Raji (cell line): ENCODE data around the gene ATRN.

Experiments
- POLR2A ChIP-seq: IDR thresholded peaks from 2 replicates; pipeline ENCODE4 v1.6.1; 2011; ENCODE audit warnings: low read depth, low read length, control low read depth; ENCODE audit not compliant: insufficient read depth

Gene ATRN

DNA sequence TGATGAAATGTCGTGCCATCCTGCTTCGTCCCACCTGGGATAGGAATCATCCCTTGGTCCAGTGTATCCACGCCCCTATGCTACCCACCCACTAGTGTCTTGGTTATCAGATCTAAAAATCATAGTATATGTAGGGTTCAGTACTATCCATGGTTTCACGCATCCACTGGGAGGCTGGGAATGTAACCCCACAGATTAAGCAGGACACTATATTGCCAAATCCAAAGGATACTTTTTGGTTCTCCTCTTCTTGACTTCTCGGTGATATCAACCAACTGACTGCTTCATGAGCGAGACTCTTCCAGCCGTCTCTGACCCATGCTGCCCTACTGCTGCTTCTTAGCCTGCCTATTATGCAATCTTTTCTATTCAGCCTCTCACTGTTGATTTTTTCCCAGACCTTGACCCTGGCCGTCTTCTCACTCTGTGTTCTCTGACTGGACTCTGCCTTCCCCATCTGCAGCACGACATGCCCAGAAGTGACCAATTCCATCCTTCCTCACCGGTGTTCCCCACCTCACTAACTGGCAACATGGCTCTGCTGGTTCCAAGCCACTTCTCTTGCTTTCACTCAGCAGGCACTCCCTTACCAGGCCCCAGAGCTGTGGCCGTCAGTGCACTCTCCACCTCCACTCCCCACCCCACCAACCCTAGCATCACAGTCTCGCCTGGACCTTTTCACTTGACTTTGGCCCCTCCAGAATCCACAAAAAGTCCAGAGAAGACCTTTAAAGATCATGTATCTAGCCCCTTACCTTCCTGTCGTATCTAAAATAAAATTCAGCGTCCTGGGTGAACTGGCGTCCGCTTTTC, 157.9 kb downstream of the ATRN start:
- TF ChIP-seq POLR2A = no peak

DNA sequence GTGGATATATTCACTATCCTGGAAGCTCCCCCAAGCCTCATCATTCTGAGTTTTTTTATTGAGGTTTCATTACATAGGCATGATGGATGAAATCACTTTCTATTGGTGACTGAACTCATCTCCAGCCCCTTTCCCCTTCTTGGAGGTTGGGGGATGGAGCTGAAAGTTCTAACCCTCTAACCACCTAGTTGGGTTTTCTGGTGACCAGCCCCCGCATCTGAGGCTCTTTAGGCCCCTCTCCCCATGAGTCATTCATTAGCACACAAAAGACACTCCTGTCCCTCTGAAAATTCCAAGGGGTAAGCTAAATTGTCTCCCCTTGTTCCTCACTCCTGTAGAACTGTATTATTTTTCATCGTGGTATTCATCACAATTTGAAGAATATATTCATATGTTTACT, 159.1 kb downstream of the ATRN start:
- no peak for TF ChIP-seq POLR2A

DNA sequence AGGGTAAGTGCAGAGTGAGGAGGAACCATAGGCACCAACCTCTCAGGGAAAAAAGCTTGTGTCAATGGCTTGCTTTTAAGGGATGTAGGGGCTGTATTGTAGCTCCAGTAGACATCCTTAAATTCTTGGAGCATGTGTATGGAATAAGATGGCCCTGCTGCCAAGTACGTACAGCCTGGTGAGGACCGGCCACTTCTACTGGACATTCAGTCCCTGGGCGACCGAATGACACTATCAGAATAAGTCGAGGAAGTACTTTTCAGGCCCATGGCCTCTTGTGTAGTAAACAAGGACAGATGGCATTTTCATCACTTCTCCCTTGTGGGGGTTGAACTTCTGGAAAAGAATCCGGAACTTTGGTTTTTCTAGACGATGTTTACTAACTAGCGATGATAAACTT, 159.6 kb downstream of the ATRN start:
- TF ChIP-seq POLR2A = no peak

DNA sequence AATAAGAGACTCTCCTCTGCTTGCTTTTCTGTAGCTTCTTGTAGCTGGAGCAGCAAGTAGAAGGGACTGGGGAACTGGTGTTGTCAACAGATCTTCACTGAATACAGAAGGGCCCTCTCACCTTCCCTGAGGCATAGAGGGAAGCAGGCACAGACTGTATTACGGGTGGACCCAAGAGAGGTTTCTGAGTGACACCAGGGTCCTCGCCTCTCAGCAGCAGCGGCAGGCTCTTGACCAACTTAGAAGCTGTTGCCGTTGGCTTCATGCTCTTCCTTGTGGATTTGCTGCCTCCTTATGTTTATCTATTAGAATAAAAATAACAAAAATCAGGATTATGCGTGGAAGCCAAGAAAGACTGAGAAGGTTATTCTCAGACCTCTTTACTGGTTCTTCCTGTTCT, 160.7 kb downstream of the ATRN start:
- no peak for TF ChIP-seq POLR2A

GRCh38 chr20:3632311-3633004, 161.6 kb downstream of the ATRN start:
- no peak for TF ChIP-seq POLR2A

DNA sequence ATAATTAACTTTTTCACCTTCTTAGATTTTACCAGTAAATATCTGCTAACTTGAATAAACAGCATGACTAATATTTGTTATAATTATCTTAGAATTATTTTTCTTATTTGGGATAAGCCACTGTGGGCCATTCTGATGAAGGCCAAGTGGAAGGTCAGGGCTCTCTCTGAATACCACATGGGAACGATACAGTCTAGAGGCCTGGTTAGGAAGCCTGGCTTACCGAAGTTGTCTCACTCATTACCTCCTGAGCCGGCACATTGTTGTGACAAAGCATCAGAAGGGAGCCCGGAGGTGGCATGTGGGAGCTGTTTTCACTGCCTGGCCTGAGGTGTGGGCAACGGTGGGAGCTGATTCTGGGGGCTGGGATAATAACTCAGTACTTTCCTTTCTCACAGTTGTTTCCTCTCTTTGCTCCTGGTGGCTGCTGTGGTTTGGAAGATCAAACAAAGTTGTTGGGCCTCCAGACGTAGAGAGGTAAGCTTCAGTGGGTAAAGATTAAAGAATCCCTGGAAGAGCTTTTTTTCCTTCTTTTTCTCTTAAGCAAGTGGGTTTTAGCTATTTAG, 163.2 kb downstream of the ATRN start:
- no peak for TF ChIP-seq POLR2A

DNA sequence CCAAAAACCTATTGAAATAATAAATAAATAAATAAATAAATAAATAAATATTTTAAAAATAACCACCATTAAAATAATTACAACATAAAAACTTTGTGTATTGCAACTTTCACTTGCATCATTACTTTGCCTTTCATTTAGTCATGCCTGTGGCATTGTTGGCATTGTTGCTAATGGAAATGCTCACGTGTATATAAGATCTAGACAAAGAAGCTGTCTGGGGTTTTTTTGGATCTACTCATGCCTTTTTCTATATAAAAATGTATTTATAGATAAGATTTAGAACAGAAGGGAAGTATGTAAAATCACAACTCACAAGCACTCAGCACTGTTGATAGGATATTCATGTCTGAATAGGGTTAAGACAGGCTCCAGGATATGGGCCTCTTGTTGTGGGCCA, 164.5 kb downstream of the ATRN start:
- no peak for TF ChIP-seq POLR2A

GRCh38 chr20:3640259-3640658, 169.4 kb downstream of the ATRN start:
- TF ChIP-seq POLR2A = no peak

DNA sequence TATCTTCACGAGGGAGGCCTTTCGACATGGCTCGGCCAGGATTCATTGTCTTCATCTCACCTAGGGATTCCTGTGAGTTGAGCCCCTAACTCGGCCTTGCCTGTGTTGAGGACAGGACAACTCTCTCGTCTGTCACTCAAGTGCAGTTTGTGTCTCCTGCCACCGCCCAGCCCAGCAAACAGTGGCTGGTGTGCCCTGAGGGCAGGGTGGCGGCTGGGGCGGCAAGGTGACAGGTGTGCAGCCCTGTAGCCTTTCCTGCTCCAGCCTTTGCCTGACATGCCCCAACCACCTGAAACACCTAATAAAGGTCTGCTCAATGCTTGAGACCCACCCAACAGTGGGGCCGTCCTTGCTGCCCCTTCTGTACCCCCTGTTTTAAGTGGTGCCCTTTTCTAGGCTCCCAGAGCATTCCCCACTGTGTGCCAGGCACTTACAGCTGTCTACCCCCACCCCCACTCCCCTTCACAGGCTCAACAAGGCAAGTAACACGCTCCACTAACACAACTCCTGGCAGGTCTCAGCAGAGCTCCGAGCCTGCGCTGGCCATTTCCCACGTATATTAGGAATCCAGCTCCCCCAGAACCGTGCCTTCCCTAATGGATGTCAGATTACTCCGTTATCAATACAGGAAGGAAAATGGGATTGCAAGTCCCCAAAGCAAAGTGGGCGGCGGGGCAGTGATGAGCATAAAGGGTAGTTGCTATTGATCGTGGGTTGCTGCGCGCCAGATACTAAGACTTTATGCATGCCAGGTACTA, 174.7 kb downstream of the ATRN start:
- TF ChIP-seq POLR2A = no peak

DNA sequence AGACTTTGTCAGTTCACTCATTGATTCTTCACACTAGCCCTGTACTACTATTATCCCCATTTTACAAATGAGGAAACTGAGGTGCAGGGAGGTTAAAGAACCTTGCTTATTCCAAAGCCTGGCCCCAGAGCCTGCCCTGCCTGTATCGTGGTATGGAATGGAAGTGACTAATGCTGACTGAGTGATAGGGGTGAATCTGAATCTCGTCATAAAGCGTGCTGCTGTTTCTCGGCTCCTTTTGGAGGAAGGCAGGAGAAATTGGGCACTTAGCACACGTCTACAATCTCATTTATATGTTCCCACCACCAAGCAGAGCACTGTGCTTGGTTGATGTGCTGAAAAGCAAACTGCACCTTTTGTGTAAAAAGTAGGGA, 175.2 kb downstream of the ATRN start:
- TF ChIP-seq POLR2A = no peak

- no peak for TF ChIP-seq POLR2A
Measured at GRCh38 chr20:3646651-3647050, 175.8 kb downstream of the ATRN start.

DNA sequence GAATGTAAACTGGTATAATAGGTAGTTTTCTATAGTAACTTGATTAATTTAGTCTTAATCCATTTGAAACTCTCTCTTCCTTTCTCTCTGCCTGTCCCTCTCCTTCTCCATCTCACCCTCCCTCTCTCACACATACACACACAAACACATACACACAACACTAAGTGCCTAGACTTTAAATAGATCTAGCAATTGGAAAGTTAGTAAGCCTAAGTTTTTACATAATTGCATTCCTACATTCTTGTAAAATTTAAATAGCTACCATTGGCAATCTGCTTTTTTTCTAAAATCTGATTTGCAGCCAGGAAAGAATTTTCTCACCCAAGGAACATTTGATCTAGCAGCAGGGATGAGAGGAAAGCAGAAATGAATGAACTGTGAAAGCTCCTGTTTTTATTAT, 176.7 kb downstream of the ATRN start:
- no peak for TF ChIP-seq POLR2A

DNA sequence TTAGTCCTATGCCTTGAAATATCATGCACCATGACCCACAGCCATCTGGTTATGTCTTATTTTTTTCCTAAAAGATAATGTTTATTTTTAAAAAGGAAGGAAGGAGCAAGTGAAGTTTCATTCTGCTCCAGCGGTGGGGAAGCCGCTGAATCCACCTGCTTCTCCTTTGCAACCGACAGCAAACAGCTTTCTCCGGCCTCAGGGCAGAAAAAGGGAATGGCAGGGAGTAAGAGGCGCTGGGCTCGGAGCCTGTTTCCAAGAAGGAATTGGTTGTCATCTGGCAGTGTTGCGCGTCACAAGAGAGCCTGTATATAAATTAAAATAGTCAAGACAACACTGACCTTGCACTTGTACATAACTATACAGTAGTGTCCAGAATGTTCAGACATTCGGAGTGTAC, 178.1 kb downstream of the ATRN start:
- TF ChIP-seq POLR2A = no peak

GRCh38 chr20:3651204-3651962, 180.6 kb downstream of the ATRN start:
- no peak for TF ChIP-seq POLR2A

GRCh38 chr20:3652221-3652620, 181.4 kb downstream of the ATRN start:
- no peak for TF ChIP-seq POLR2A
